ENCODE data around the gene IFNLR1. TPM values are rescaled to one million over a fixed set of nuclear protein-coding genes. Genes with fewer than 3 reads are reported as not detected.

Gene IFNLR1
- total and polyA plus RNA-seq, 3 experiments from 2014 or later: 3.1 to 6.1 (median 5.4) TPM

Other genes with a start within 250 kb of the IFNLR1 start
- gene PNRC2, start 227.5 kb downstream of the IFNLR1 start, total RNA-seq: 100 to 1,000 TPM; 149 to 157 TPM
- 123 TPM for gene PNRC2, start 227.5 kb downstream of the IFNLR1 start, polyA plus RNA-seq
- gene SRSF10, start 207.0 kb downstream of the IFNLR1 start, total RNA-seq: 100 to 1,000 TPM; 190 to 199 TPM
- 111 TPM for gene SRSF10, start 207.0 kb downstream of the IFNLR1 start, polyA plus RNA-seq
- gene MYOM3, start 75.2 kb downstream of the IFNLR1 start, total RNA-seq: not detected
- not detected for gene MYOM3, start 75.2 kb downstream of the IFNLR1 start, polyA plus RNA-seq
- gene IL22RA1, start 44.1 kb downstream of the IFNLR1 start, total RNA-seq: not detected
- not detected for gene IL22RA1, start 44.1 kb downstream of the IFNLR1 start, polyA plus RNA-seq
- gene GRHL3, start 132.1 kb upstream of the IFNLR1 start, total RNA-seq: under 1 TPM; 0.13 to 0.29 TPM
- gene GRHL3, start 132.1 kb upstream of the IFNLR1 start, polyA plus RNA-seq: not detected
- 1 to 10 TPM; 5.1 to 5.6 TPM for gene STPG1, start 226.5 kb upstream of the IFNLR1 start, total RNA-seq
- gene STPG1, start 226.5 kb upstream of the IFNLR1 start, polyA plus RNA-seq: 4.9 TPM
- gene NIPAL3, start 228.5 kb upstream of the IFNLR1 start, total RNA-seq: 10 to 100 TPM; 31.3 to 33.2 TPM
- gene NIPAL3, start 228.5 kb upstream of the IFNLR1 start, polyA plus RNA-seq: 55.5 TPM